AG04449 (cell line): ENCODE measurements around the gene ZIC4.

Source experiments
- CTCF ChIA-PET: fragments of 350-600 bp; formaldehyde crosslinking; extraction: SDS; loops from one replicate; lab custom pipeline; 2021; ENCODE audit warnings: antibody characterized with exemption; lab: Yijun Ruan, JAX
- POLR2A ChIA-PET: fragments of 400-600, 350-600 bp; formaldehyde crosslinking; extraction: SDS; loops from one replicate; lab custom pipeline; 2020; ENCODE audit warnings: antibody characterized with exemption, inconsistent platforms; lab: Yijun Ruan, JAX
- DNase-seq: peaks from one replicate; pipeline ENCODE4 v3.0.0-alpha.2; 2010; ENCODE audit warnings: low read depth, low spot score
- H3K4me3 ChIP-seq: 2 replicates; pipeline ENCODE4 v1.5.1; 2011; ENCODE audit warnings: low read depth, mild to moderate bottlenecking, control low read depth, low read length
- TF ChIP-seq, protein P1 (sequence below): IDR thresholded peaks from one replicate; pipeline ENCODE4 v1.5.1; 2011; ENCODE audit warnings: mild to moderate bottlenecking, moderate library complexity, low read length, control low read depth, inconsistent platforms; ENCODE audit not compliant: insufficient read depth; ENCODE audit errors: missing control alignments

Gene ZIC4

DNA sequence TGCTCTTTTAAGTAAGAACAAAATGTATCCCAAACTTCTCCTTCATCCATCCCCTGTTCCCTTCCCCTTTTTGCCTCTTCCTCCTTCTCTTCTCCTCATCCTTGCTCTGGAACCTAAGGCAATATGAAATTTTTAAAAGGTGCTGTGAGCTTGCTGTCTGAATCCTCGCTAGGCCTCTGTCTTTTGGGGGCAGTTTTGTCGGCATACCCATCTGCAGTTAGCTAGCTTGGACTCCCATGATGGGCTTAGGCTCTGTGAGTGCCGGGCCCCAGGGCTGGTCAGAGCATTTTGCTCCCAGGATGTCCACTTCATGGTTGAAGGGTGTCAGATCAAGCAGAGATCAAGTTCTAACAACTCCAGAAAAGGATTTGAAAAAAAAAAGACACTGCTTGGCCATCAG lies 21.4 kb upstream of the ZIC4 start:
- TF ChIP-seq, protein P1, sequence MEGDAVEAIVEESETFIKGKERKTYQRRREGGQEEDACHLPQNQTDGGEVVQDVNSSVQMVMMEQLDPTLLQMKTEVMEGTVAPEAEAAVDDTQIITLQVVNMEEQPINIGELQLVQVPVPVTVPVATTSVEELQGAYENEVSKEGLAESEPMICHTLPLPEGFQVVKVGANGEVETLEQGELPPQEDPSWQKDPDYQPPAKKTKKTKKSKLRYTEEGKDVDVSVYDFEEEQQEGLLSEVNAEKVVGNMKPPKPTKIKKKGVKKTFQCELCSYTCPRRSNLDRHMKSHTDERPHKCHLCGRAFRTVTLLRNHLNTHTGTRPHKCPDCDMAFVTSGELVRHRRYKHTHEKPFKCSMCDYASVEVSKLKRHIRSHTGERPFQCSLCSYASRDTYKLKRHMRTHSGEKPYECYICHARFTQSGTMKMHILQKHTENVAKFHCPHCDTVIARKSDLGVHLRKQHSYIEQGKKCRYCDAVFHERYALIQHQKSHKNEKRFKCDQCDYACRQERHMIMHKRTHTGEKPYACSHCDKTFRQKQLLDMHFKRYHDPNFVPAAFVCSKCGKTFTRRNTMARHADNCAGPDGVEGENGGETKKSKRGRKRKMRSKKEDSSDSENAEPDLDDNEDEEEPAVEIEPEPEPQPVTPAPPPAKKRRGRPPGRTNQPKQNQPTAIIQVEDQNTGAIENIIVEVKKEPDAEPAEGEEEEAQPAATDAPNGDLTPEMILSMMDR, result no peak
- CTCF ChIA-PET, result no interaction called here

DNA sequence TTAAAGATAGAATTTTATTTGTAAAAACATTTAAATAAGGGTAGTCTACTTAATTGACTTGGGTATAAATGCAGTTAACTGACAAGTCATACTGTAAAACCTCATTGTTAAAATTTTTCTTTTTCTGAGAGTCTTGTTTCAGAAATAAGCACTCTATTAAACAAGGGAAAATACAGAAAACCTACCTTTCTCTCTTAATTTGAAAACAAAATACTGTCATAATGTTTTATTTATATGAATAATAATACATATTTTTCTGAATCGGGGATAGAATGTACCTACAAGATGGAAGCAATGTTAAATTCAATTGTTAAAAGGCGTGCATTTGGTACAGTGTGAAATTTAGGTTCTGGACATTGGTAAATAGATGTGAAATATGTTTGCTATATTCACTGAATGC lies 20.6 kb upstream of the ZIC4 start:
- TF ChIP-seq, protein P1, result no peak
- DNase-seq, result no peak
- ChIA-PET POLR2A (no interaction called here), CTCF (no interaction called here)
- H3K4me3 ChIP-seq, result no peak overlapping the region

More for the DNA sequence above, 21.4 kb upstream of the ZIC4 start:
- no peak for DNase-seq
- POLR2A ChIA-PET, result no interaction called here
- H3K4me3 ChIP-seq, result no peak overlapping the region

DNA sequence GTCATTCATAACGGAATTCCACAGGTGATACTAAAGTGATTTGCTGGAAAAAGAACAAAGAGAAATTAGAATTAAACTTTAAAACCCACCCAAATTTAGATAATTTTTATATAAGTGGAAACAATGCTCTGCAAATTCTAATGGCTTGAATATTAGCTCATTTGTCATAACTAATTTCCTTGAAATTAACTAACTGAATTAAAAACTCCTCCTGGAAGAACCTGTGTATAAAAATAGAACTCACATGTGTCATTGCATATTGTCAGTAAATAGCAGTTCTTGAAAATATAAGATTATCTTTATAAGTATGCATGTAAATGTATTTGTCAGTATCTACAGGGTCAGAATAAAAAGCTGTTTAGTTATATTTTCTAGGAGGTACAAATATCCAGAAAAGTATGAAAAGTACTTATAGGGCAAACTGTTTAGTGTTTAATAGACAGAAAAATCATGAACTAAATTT lies 19.1 kb upstream of the ZIC4 start:
- no peak for DNase-seq
- ChIA-PET CTCF (no interaction called here), POLR2A (no interaction called here)
- H3K4me3 ChIP-seq, result no peak overlapping the region
- TF ChIP-seq, protein P1, result no peak

DNA sequence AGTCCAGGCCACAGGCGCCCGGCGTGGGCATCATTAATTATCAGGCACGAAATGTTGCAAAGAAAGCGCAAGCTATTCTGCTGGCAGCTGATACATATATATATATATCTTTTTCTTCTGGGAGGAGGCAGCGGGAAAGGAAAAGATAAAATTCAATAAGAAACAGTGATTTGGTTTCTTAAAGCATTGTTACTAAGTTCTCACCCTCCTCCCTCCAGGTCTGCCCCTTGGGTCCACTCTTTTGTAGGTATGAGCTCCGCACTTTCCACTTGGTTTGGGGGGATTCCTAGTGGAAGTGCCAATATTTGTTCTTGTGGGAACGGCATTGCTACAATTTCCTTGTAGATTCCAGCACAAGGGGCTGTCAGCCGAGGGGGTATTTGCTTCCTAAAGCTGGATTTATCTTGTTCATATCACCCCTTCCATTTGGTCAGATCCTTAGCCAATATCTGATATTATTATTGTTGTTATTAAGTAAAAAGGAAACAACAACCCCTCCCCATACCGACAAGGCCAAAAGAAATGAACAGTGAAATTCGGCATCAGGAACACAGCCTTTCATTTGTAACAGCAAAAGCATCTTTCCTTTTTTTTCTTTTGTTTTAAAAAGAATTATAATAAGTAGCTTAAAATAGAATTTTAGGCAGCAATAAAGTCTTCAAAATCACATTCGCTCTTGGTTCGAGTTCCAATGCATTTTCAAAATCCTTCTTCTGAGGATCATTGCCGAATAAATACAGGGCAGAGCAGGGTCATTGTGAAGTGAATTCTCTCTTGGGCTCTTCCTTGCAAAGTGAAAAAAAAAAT lies 18.4 kb upstream of the ZIC4 start:
- TF ChIP-seq, protein P1, result no peak
- no peak for DNase-seq
- ChIA-PET CTCF (interaction anchor here (0.5 kb wide), 1 partner anchor 295 kb away, joined by 3 read pairs; no protein-coding TSS in a partner anchor), POLR2A (no interaction called here)
- H3K4me3 ChIP-seq, result no peak overlapping the region

DNA sequence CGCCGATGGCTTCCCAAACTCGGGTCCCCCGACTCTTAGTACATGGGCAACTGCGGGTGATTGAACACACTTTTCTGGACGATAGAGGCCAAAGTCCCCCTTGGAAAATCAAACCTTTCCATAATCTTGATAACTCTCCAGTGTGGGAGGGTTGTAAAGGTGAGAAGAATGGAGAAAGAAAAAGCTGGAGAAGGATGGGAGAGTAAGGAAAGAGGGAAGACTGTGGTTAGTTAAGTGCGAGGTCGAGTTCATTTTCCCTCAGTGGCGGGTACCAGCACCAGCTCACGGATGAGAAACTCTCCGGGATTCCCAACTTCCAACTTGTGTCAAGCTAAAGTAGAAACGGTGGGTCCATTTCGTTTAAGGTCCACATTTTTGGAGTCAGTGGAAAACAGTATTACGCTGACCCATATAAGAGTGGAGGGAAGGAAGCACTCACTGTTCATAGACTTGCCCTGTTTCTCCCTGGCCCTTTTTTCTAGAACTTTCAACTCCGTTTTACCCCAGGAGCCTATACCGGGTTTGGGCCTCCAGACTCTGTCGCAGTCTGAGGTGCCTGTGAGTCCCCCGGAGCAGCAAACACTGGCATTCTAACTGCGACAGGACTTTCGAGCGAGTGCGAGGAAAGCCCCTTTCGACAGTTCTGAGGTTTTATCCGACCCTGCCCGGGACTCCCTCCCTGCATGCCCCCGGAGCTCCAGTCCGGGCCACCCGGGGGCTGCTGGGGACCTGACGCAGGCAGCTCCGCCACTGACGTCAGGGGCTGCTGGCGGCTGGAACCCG lies 17.6 kb upstream of the ZIC4 start:
- TF ChIP-seq, protein P1, result no peak
- no peak for DNase-seq
- ChIA-PET POLR2A (no interaction called here), CTCF (interaction anchor here (0.5 kb wide), 1 partner anchor 295 kb away, joined by 3 read pairs; no protein-coding TSS in a partner anchor)
- H3K4me3 ChIP-seq, result no peak overlapping the region

DNA sequence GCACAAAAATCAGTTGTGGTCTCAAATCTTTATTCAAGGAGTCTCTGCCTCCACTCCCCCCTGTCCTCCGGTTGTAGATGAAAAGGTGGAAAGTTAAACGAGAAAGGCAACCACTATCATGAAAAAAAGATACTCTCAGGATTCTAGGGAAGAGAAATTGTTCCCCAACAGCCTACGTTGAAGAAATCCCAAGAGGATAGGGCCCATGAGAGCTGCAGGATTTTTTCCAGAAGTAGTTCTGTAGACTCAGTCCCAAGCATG lies 17.1 kb upstream of the ZIC4 start:
- POLR2A ChIA-PET, result no interaction called here
- TF ChIP-seq, protein P1, result no peak
- DNase-seq, result no peak
- CTCF ChIA-PET, result no interaction called here
- H3K4me3 ChIP-seq, result no peak overlapping the region
